Aorta (tissue), 5 donors: ENCODE measurements around the gene FOXN3. TPM values are rescaled to one million over a fixed set of nuclear protein-coding genes. Genes with fewer than 3 reads are reported as not detected.
"Not testable (repeated sequence)": the region's sequence is repeated elsewhere in the genome, so short reads cannot be mapped to it uniquely, and the experiment has no call there.

Experiments
- ATAC-seq: fragments of 200-7000 bp; cut with Tn5 transposase; one replicate; pipeline ENCODE4 v1.9.1; 2022; ENCODE audit warnings: moderate library complexity; ENCODE audit not compliant: low FRiP score
- DNase-seq, 2 donors: peaks; one replicate each; pipeline ENCODE4 v3.0.0-alpha.2; 2020
- H3K27ac ChIP-seq, 2 donors: one replicate each; pipeline ENCODE4 v1.5.1; 2013; ENCODE audit warnings: low read length in 2 of 2, mild to moderate bottlenecking in 2 of 2, moderate library complexity in 2 of 2, control low read depth in 1 of 2, inconsistent platforms in 1 of 2, low read depth in 1 of 2
- H3K27me3 ChIP-seq, 2 donors: one replicate each; pipeline ENCODE4 v1.6.1; 2013; ENCODE audit warnings: control low read depth in 1 of 2, low read length in 1 of 2, mild to moderate bottlenecking in 1 of 2, moderate library complexity in 1 of 2; ENCODE audit not compliant: insufficient read depth in 2 of 2, control insufficient read depth in 1 of 2
- H3K36me3 ChIP-seq, 2 donors: one replicate each; pipeline ENCODE4 v1.6.1; 2013; ENCODE audit warnings: control low read depth in 1 of 2, low read length in 1 of 2, mild to moderate bottlenecking in 1 of 2; ENCODE audit not compliant: insufficient read depth in 2 of 2, control insufficient read depth in 1 of 2
- H3K4me1 ChIP-seq, 2 donors: one replicate each; pipeline ENCODE4 v1.6.1; 2013; ENCODE audit warnings: low read length in 2 of 2, control low read depth in 1 of 2, mild to moderate bottlenecking in 1 of 2, moderate library complexity in 1 of 2; ENCODE audit not compliant: insufficient read depth in 2 of 2, control insufficient read depth in 1 of 2
- H3K4me3 ChIP-seq, 2 donors: one replicate each; pipeline ENCODE4 v1.5.1; 2013; ENCODE audit warnings: low read length in 2 of 2, control low read depth in 1 of 2, mild to moderate bottlenecking in 1 of 2
- H3K9me3 ChIP-seq: one replicate; pipeline ENCODE4 v1.6.1; 2013; ENCODE audit warnings: mild to moderate bottlenecking, low read length; ENCODE audit not compliant: control insufficient read depth
- WGBS, 2 donors: extraction: QIAGEN DNeasy Blood & Tissue Kit; methylation state at CpG; one replicate each; pipeline ENCODE4 v1.1.7; 2013; 5-methylcytosine and 5-hydroxymethylcytosine counted together
- intact Hi-C, 2 donors: fragments of 100-400 bp; cut with DNase I; formaldehyde crosslinking; loops; one replicate each; pipeline versions ENCODE4 v1.14.2 to v1.15.0; 2022
- polyA plus RNA-seq, 2 donors: library from polyadenylated mRNA; stranded (reverse); fragments of 200-250 nt; gene quantifications; one replicate each; pipeline ENCODE4 v1.2.3, GENCODE V29; 2013
- total RNA-seq, 2 donors: library from RNA; stranded (reverse); fragmentation: NEBNext Ultra II Directional; extraction: Animal tissue kit (Norgen Biotek cat#: 25700); gene quantifications; one replicate each; pipeline ENCODE4 v1.2.1, GENCODE V29; 2021
- donor health status: healthy with polysubstance abuse.
- donor health status: Bipolar disorder and iron deficiency.
- donor health status: DM: no; HTN: no; CAD: no.
- donor health status: DM: no; HTN: no; CAD: no.
- donor health status: DM: yes; HTN: yes; CAD: no.

Gene FOXN3
- total and polyA plus RNA-seq, 4 donors, result 21.4 to 225 (median 101) TPM

- Histone ChIP-seq H3K36me3 (no peaks in the 10 kb centered on the region), H3K9me3 (no peaks in the 10 kb centered on the region), H3K27ac (peak overlapping the region in 1 of 2 donors; percentile 35), H3K4me1 (peaks cover 0 to 8% of the 10 kb centered on the region in 2 donors), H3K27me3 (no peaks in the 10 kb centered on the region), H3K4me3 (no peak overlapping the region)
- DNase-seq (peak in 1 of 2 donors; percentile 71), ATAC-seq (no peak)
- intact Hi-C loops, result loop anchor here in 1 of 2 donors (10.0 kb wide), 1 partner anchor 359 kb away; no protein-coding TSS in a partner anchor
- 19 to 29% methylated on average over 8 of the region's 8 CpGs for WGBS, 2 donors
Observed at GRCh38 chr14:89256283-89256682, 160.8 kb downstream of the FOXN3 start.

DNA sequence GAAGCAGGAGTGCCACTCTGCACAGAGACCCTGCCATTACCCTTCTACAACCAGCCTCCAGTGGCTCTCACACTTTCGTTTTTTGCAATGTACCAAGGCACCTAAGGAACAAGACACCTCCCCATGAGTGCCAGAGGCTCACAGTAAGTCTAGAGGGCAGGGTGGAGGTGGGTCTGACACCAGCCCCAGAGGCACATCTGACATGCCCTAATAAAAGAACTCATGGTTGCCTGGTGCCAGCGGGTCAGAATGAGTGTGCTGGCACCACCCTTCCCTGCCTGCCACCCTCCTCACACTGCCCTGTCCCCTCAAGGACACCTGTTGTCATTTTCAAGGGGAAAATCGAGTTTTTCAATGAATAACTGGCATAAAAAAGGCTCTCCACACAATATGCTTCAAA lies 161.2 kb downstream of the FOXN3 start:
- no peaks in the 10 kb centered on the region for H3K9me3 ChIP-seq
- H3K27me3 ChIP-seq, result no peaks in the 10 kb centered on the region
- ATAC-seq (no peak), DNase-seq (no peak)
- intact Hi-C loops, result loop anchor here in 1 of 2 donors (10.0 kb wide), 1 partner anchor 359 kb away; no protein-coding TSS in a partner anchor
- 56 to 83% methylated on average over 3 of the region's 3 CpGs for WGBS, 2 donors
- H3K4me1 ChIP-seq, result peaks cover 0 to 8% of the 10 kb centered on the region in 2 donors
- no peaks in the 10 kb centered on the region for H3K36me3 ChIP-seq
- H3K27ac ChIP-seq, result peak overlapping the region in 1 of 2 donors; percentile 13
- H3K4me3 ChIP-seq, result no peak overlapping the region

DNA sequence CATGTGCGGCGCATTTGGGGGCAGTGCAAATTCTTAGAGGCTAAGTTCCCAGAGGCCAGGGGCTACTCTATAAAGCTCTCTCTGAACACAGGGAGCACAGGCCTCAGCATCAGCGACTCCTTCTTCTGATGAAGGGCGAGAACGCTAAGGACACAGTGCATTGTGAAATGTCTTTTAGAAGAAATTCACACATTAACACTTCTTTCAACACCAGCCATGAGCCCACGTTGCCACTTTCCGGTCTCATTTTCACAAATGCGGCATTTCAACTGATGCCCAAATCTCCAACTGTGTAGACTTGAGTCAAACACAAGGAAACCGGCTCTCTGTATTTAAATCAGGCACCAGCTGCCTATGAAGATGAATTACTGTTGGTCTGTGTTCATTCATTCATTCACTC lies 162.0 kb downstream of the FOXN3 start:
- Histone ChIP-seq H3K4me3 (no peak overlapping the region), H3K27ac (no peak overlapping the region), H3K27me3 (no peaks in the 10 kb centered on the region), H3K9me3 (no peaks in the 10 kb centered on the region), H3K36me3 (no peaks in the 10 kb centered on the region), H3K4me1 (peaks cover 0 to 8% of the 10 kb centered on the region in 2 donors)
- intact Hi-C loops, result loop anchor here in 1 of 2 donors (10.0 kb wide), 1 partner anchor 360 kb away; no protein-coding TSS in a partner anchor
- WGBS, 2 donors, result 97 to 98% methylated on average over 9 of the region's 9 CpGs
- ATAC-seq (no peak), DNase-seq (no peak)

- Histone ChIP-seq H3K36me3 (no peaks in the 10 kb centered on the region), H3K9me3 (no peaks in the 10 kb centered on the region), H3K27ac (no peak overlapping the region), H3K4me3 (no peak overlapping the region), H3K4me1 (peaks cover 0 to 11% of the 10 kb centered on the region in 2 donors), H3K27me3 (no peaks in the 10 kb centered on the region)
- intact Hi-C loops, result loop anchor here in 1 of 2 donors (5.0 to 10.0 kb wide), 2 partner anchors 163 to 360 kb away; partner anchors contain the start of gene FOXN3
- no peak for ATAC-seq
- no peak for DNase-seq
- WGBS, 2 donors, result 62 to 69% methylated on average over 12 of the region's 12 CpGs
Observed at GRCh38 chr14:89254166-89254909, 162.7 kb downstream of the FOXN3 start.

GRCh38 chr14:89252887-89253532 lies 164.0 kb downstream of the FOXN3 start:
- H3K36me3 ChIP-seq, result no peaks in the 10 kb centered on the region
- no peaks in the 10 kb centered on the region for H3K9me3 ChIP-seq
- peaks cover under 1 to 16% of the 10 kb centered on the region in 2 donors for H3K4me1 ChIP-seq
- no peaks in the 10 kb centered on the region for H3K27me3 ChIP-seq
- ATAC-seq, result peak; percentile 52
- DNase-seq, result peak; percentile 62 to 77
- intact Hi-C loops, result loop anchor here in 1 of 2 donors (5.0 to 10.0 kb wide), 2 partner anchors 164 to 362 kb away; partner anchors contain the start of gene FOXN3
- no peak overlapping the region for H3K4me3 ChIP-seq
- H3K27ac ChIP-seq, result no peak overlapping the region
- WGBS, 2 donors, result 34 to 45% methylated on average over 15 of the region's 15 CpGs

GRCh38 chr14:89251061-89251460 lies 166.0 kb downstream of the FOXN3 start:
- intact Hi-C loops, result loop anchor here in 1 of 2 donors (5.0 to 10.0 kb wide), 2 partner anchors 166 to 364 kb away; partner anchors contain the start of gene FOXN3

DNA sequence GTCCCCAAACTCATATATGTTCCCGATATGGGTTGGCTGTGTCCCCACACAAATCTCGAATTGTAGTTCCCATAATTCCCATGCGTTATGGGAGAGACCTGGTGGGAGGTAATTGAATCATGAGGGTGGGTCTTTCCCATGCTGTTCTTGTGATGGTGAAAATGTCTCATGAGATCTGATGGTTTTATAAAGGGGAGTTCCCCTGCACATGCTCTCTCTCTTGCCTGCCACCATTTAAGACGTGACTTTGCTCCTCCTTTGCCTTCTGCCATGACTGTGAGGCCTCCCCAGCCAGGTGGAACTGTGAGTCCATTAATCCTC lies 166.4 kb downstream of the FOXN3 start:
- peaks cover 4 to 13% of the 10 kb centered on the region in 2 donors for H3K4me1 ChIP-seq
- not testable (repeated sequence) for ATAC-seq, H3K9me3 ChIP-seq, H3K27me3 ChIP-seq, H3K4me3 ChIP-seq, H3K36me3 ChIP-seq, DNase-seq, H3K27ac ChIP-seq
- intact Hi-C loops, result loop anchor here in 1 of 2 donors (5.0 to 10.0 kb wide), 2 partner anchors 167 to 364 kb away; partner anchors contain the start of gene FOXN3
- WGBS, 2 donors, result 91 to 94% methylated on average over 4 of the region's 4 CpGs

More at GRCh38 chr14:89251061-89251460, 166.0 kb downstream of the FOXN3 start:
- no peaks in the 10 kb centered on the region for H3K36me3 ChIP-seq
- no peaks in the 10 kb centered on the region for H3K27me3 ChIP-seq
- DNase-seq (no peak), ATAC-seq (no peak)
- no peak overlapping the region for H3K4me3 ChIP-seq
- WGBS, 2 donors, result 65 to 73% methylated on average over 3 of the region's 3 CpGs
- H3K9me3 ChIP-seq, result no peaks in the 10 kb centered on the region
- no peak overlapping the region for H3K27ac ChIP-seq
- peaks cover 4 to 13% of the 10 kb centered on the region in 2 donors for H3K4me1 ChIP-seq

- H3K4me3 ChIP-seq, result no peak overlapping the region
- no peak for ATAC-seq
- H3K4me1 ChIP-seq, result peaks cover 4 to 13% of the 10 kb centered on the region in 2 donors
- WGBS, 2 donors, result 98 to 100% methylated on average over 1 of the region's 1 CpG
- intact Hi-C loops, result loop anchor here (5.0 to 10.0 kb wide), 4 partner anchors 167 to 665 kb away; partner anchors contain the start of gene FOXN3 (in 1 of the 2)
- no peak overlapping the region for H3K27ac ChIP-seq
- DNase-seq, result no peak
- H3K27me3 ChIP-seq, result no peaks in the 10 kb centered on the region
- no peaks in the 10 kb centered on the region for H3K9me3 ChIP-seq
- H3K36me3 ChIP-seq, result no peaks in the 10 kb centered on the region
Observed at GRCh38 chr14:89249972-89250654, 166.9 kb downstream of the FOXN3 start.
